ENCODE measurements around the gene ZNF541.

Gene ZNF541, protein sequence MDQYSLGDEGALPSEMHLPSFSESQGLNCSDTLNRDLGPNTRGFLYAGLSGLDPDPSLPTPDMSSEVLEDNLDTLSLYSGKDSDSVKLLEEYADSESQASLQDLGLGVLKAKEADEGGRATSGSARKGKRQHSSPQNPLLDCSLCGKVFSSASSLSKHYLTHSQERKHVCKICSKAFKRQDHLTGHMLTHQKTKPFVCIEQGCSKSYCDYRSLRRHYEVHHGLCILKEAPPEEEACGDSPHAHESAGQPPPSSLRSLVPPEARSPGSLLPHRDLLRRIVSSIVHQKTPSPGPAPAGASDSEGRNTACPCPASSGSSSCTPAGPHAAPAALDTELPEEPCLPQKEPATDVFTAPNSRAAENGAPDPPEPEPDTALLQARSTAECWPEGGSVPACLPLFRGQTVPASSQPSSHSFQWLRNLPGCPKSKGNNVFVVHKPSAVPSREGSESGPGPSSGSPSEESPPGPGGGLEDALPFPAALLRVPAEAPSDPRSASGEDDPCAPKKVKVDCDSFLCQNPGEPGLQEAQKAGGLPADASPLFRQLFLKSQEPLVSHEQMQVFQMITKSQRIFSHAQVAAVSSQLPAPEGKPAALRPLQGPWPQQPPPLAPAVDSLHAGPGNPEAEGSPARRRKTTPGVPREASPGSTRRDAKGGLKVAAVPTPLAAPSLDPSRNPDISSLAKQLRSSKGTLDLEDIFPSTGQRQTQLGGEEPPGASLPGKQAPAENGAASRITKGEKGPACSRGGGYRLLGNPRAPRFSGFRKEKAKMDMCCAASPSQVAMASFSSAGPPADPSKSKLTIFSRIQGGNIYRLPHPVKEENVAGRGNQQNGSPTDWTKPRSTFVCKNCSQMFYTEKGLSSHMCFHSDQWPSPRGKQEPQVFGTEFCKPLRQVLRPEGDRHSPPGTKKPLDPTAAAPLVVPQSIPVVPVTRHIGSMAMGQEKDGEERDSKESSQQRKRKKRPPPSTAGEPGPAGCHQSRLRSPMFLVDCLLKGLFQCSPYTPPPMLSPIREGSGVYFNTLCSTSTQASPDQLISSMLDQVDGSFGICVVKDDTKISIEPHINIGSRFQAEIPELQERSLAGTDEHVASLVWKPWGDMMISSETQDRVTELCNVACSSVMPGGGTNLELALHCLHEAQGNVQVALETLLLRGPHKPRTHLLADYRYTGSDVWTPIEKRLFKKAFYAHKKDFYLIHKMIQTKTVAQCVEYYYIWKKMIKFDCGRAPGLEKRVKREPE (N-terminal part only)

DNA sequence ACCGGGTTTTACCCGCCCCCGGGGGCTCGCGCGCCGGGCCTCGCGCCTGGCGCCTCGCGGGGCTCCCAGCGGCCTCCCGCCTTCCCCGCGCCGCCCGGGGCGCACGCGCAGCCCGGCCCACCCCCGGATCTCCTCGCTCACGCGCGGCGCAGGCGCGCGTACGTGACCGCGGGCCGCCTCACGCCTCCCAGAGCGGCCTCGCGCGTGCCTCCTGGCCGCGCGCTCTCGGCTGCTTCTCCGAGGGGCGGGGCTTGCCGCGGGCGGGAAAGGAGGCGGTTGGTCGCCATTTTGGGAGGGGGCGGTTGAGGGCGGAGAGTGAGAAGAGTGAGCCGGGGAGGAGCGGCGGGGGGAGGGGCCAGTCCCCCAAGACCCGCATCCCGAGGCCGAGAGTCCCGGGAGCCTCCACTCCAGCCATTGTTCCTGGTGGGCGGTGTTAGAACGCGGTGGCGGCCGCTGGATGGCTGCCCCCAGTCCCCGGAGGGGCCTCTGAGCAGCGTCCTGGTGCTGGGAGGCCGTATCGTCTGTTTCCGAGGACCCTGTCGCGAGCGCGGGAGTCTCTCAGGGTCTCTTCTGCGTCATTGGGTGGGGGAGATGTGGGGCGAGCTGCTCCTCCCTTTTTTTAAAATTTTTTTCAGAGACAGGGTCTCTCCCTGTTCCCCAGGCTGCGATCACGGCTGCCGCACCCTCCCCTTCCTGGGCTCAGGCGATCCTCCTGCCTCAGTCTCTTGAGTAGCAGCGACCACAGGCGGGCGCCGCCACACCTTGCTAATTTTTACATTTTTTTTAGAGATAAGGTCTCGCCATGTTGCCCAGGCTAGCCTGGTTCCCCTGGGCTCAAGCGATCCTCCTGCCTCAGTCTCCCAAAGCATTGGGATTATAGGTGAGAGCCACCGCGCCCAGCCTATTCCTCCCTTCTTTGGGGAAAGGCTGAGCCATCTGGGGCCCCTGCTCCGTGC is at the start of gene ZNF541:
TSS of gene ZNF541 (minus strand) at position 78 of the 956 bp plus-strand sequence. CDS start 17,292 bp downstream, outside the sequence.
- no peak for DNase-seq

DNA sequence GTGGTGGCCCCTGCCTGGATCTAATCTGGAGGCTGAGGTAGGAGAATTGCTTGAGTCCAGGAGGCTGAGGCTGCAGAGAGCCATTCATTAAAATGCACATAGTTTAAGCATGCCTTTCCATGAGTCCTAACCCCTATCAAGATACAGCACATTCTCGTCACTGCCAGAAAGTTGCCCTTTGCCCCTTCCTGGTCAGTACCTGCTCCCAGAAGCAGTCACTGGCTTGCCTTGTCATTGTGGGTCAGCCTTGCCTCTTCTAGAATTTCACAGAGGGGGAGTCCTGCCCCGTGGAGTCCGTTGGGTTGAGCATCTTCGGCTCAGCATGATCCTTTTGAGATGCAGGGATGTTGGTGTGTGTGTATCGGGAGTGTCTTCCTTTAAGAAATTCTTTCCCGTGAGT is 46.8 kb upstream of the ZNF541 start:
- DNase-seq: no peak

DNA sequence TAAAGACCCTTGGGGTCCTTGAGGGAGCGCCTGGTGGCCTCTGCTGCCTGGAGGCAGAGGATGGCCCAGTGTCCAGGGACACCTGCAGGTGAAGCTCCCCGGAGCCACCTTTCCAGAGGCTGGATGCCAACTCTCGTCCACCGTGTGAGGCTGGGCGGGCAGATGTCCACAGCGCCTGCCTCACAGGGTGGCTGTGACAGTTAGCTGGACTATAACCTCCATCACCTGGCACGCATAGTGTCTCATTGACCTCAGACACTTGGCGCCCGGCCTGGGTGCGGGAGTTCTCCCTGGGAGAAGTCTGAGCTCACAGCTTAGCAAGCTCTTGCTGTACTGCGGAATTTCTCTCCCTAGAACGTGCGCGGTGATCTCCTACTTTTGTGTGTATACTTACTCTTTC is 45.8 kb upstream of the ZNF541 start:
- DNase-seq: no peak

DNA sequence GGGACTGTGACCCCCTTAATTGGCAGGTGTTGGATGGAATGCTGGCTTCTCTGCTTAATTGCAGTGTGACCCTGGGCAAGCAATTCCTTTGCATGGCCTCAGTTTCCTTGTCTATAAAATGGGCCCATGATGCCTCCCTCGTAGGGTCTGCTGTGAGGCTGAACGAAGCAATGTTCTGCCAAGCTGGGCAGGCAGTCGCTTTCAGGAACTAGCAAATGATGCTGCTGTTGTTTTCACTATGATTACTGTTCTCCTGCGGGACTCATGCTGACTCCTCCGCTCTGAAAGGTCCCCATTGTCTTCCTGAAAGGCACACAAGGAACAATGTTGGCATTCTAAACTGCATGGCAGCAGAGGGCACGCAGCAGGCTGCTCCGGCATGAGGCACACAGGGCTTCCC is 42.8 kb upstream of the ZNF541 start:
- no peak for DNase-seq

DNA sequence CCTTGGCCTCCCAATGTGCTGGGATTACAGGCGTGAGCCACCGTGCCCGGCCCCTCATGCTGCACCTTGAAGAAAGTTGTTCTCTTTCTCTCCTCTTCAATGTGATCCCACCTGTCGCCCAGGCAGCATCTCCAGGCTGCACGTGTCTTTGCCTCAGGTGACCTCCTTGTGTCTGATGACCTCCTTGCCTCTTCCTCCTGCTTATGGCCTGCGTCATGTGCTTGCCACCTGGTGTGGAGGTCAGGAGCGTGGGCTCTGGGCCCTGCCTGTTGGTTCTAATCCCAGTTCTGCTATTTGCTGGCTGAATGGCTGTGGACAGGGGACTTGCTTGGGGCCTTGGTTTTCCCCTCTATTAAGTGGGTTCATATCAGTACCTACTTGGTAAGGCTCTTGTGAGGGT is 42.3 kb upstream of the ZNF541 start:
- DNase-seq: no peak

DNA sequence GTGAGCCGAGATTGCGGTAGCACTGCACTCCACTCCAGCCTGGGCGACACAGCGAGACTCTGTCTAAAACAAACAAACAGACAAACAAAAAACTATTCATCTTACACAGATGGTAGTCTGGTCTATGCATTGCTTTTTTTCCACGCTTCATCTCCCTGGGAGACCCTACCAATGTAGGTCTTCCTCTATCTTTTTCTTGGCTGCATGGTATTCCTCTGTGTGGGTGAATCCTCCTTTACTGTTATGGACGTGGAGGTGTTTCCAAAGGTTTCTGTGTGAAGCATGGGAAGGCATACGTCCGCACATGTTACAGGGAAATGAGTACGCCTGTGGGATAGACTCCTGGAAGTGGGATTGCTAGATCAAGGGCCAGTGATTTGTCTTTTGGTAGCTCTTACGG is 41.6 kb upstream of the ZNF541 start:
- DNase-seq: no peak

DNA sequence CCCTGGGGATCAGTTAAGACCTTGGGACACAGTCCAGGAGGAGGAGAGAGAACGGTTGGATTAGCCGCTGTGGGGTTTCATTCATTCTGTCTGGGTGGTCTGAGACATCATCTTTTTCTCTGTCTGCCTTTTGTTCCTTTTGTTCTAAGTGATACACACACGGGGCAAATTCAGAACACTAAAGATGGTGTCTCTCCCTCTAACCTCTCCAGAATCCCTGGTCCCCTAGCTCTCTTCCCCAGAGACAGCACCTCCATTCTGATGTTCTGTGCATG is 41.0 kb upstream of the ZNF541 start:
- DNase-seq: no peak

DNA sequence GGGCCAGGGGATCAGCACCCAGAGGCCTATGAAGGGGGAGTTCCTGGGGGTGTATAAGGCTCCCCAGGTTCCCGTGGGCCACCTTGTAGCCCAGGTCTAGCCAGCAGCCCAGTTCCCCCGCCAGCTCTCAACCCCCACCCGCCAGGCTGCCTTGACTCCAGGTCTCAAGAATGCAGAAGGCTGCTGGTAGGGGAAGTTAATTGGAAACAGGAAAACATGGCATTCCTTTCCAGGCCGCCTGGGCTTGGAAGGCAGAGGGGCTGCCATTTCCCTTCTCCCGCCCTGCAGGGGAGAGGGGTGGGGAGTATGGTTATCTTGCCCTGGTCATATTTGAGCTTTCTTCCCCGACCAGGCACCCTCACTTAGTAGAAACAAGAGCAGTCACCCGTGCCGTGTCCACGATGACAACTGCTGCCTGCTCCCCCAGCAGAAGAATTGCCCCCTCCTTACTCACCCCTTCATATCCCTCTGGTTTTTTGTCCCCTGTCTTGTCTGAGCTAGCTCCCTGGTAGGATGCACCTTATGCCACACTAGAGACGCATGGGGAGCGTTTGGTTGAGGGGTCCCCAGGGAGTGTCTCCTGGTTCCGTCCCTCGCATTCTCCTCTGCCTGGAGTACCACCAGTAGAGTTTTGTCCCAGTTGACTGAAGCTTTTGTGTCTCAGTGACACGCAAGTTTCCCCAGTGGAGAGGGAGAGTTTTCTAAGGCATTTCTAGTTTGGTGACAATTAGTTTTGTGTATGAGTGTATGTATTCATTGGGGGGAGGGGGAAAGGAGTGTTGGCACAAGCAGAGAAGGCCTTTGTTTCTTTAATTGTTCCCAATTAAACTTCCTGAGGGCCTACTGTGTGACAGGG is 40.4 kb upstream of the ZNF541 start:
- no peak for DNase-seq

DNA sequence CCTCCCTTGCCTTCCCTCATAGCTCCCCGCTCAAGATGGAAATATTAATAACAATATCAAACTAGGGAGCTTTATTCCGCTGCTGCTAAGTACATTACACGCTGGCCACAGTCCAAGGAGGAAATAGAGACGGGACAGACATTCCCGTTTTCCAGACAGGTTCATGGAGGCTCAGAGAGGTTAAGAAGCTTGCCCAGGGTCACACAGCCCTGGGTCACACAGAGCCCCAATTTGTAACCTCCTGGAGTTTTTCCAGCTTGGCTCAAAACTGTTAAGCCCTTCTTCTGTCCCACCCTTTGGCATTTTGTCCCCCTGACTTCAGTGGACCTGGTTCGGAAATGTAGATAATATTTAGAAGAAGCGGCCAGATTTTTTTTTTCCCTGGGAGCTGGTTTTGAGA is 38.0 kb upstream of the ZNF541 start:
- no peak for DNase-seq

DNA sequence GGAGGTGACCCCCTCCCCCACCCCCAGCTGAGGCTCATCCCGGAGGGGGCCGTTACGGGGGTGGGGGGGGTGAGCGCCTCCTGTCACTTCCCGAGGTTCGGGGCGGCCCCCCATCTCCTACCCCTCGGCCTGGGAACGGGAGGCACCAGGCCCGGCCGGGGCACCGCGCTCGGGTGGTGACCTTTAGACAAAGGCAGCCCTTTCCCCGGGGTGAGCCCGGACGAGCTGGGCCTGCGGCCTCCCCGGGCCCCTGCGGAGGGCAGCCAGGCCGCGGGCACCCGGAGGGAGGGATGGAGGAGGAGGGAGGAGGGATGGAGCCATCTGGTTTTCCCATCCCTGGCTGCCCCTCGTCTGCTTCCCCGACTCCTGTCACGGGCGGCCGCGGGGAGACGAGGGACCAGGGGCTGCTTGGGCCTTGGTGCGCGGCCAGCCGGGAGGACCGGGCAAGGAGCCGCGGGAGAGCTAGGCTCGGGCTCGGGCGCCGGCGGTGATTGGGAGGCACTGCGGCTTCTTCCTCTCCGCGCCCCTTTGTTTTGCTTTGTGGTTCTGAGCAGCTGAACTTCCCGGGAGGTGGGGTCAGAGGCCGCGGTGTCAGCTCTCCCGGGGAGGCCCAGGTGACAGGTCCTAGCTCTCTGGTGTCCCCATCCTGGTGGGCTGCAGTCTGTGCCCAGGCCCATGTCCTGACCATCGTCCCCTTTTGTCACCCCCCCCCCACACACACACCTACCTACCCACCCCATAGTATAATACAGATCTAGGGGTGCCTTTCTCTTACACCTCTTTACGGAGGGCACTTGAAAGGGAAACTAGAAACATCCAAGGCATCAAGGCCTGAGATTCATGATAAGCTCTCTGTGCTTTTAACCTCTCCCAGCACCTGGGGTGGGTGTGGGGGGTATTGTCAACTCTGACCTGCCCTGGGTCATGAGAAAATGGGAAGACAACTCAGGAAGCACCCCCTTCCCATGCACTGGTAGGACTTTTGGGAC is 37.3 kb upstream of the ZNF541 start:
- peak; percentile 33 for DNase-seq

DNA sequence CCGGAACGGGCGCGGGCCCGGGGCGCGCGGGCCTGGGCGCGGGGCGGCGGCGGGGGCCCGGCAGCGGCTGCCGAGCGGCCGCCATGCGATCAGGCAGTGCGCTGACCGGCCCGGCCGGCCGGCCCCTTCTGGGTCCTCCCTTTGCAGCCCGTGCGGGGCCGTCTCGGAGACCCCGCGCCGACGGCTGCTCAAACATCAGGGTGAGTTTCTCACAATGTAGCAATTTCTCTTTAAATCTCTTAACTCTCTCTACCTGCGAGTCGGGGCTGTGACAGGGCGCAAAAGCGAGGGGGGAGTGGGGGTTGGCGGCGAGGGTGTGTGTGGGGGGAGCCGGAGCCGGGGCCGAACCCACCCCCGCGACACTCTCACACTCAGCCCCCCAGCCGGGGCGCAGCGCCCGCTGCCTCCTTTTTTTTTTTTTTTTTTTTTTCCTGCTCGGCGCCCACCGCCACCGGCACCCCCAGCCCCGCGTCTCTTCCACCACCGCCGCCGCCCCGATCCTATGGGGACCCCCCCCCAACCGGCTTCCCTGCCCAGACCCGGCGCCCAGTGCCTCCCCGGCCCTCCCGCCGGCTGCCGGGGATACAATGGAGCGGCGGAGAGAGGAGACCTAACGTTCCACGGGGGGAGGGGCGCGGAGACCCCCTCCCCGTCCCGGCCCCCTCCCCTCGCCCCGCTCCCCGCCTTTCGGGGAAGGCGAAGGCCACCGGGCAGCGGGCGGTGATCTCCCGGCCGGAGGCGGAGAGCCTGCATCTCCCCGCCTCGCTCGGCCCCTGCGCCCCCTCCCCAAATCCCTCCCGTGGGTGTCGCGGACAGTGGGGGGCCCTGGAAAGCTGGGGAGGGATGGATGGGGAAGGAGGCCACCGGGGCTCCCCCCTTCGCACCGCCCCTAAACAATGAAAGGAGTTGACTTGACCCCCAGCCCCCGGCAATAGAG is 36.3 kb upstream of the ZNF541 start, which contains the start of gene BICRA:
TSS of gene BICRA (plus strand) at position 166 of the 937 bp plus-strand sequence. CDS start 64,441 bp downstream, outside the sequence.
- DNase-seq: peak; percentile 70

DNA sequence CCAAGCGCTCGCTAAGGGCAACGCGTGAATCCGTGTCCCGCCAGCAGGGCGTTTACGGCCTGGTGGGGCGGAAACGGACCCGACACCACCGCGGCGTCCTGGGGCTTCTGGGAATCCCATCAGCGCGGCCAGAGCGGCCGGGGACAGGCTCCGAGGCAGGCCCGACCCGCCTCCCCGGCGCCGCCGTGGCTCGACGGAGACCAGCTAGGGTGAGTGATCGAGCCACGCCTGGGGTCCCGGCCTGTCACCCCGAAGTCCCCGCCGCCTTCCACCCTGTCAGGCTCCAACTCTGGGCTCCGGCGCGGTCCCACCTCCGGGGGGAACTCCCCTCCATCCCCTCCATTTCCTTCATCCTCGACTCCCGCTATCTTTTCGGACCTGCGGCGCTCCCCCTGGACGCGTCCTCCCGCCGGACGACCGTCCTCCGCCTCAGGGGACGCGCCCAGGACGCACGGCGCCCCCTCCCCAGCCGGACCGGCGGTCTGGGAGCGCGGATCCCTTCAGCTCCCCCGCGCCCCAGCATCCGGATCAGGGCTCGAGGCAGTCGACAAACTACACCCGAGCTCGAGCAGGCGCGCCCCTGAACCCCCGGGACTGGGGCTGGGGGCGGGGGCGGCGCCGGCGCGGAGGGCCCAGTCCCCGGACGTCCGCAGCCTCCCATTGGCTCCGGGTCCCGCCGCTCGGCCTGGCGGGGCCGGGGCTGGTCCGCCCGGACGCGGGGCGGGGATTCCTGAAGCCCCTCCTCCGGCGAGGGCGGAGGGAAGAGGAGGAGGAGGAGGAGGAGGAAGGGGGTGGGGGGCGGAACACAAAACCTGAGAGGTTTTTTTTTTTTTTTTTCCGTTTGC is 35.3 kb upstream of the ZNF541 start:
- DNase-seq: peak; percentile 79

DNA sequence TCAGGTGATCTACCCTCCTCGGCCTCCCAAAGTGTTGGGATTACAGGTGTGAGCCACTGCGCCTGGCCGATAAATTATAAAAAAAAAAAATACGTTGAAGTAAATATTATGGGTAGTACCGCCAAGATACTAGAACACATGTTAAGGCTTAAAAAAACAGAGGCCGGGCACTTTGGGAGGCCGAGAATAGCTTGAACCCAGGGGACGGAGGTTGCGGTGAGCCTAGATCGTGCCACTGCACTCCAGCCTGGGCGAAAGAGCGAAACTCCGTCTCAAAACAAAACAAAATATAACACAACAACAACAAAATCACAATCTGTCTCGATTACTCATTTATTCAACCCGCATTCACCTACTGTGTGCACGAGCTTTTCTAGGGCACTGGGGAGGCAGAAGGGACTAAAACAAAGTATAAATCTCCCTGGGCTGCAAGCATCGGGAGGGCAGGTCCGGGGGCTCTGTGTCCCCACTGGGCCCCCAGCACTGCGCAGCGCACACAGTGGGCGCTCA is 34.7 kb upstream of the ZNF541 start:
- no peak for DNase-seq

DNA sequence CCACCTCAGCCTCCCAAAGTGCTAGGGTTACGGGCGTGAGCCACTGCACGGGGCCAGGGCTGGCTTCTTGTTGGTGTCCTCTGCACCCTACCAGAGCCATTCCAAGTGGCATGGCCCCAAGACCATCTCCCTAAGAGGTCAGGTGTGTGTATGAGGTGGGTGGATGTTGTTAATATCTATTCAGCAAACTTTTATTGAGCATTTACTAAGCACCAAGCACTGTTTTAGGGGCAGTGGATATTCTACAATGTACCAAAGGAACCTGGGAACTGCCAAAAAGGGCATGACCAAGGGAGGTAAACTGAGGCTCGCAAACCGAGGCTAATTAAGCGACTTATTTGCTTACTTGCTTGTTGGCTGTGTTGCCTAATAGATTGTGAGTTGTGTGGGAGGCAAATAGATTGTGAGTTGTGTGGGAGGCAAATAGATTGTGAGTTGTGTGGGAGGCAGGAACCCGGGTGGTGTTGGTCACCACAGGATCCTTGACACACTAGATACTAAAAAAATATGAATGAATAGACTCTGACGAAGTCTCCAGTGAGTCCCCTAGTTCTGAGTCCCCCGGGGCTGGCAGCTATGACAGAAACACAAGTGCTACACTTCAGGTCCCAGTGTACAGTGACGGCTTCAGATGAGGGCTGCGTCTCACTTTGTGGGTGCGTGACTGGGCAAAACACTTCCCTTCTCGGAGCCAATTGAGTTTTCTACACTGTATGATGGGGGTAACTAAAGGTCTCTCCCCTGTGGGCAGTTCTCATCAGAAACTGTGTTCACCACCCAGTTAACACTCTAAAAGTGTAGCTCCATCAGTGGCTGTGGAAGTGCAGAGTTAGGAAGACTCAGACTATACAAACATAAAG is 31.0 kb upstream of the ZNF541 start:
- DNase-seq: no peak

DNA sequence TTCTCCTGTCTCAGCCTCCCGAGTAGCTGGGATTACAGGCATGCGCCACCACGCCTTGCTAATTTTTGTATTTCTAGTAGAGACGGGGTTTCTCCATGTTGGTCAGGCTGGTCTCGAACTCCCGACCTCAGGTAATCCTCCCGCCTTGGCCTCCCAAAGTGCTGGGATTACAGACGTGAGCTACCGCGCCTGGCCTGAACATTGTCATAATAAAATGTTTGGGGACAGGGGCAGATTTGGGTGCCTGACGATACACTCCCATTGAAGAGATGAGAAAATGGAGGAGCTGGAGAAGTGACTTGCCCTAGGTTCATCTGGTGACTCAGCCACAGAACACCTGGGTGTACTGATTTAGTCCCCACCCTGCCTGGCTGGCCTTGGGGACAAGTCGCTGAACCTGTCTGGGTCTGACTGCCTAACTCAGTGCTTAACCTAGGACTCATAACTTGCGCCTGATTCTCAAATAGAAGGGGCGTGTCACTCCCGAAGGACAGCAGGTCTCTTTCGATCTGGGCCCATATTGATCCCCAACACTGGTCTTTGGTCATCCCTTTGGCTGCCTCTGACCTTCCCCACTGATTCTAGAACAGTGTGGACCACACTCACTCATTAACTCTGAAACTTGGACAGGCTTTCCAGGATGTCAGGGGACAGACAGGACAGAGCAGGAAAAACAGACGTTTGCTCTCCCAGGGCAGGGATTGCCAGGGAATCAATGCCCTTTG is 28.4 kb upstream of the ZNF541 start:
- no peak for DNase-seq
